GM19455 (cell line): ENCODE data around the gene PTH2.
"Not testable (repeated sequence)": the region's sequence is repeated elsewhere in the genome, so short reads cannot be mapped to it uniquely, and the experiment has no call there.

Source experiments
- ATAC-seq: cut with Tn5 transposase; IDR thresholded peaks from one replicate; pipeline ENCODE4 v1.9.1; 2021; ENCODE audit not compliant: unreplicated experiment

The PTH2 gene

DNA sequence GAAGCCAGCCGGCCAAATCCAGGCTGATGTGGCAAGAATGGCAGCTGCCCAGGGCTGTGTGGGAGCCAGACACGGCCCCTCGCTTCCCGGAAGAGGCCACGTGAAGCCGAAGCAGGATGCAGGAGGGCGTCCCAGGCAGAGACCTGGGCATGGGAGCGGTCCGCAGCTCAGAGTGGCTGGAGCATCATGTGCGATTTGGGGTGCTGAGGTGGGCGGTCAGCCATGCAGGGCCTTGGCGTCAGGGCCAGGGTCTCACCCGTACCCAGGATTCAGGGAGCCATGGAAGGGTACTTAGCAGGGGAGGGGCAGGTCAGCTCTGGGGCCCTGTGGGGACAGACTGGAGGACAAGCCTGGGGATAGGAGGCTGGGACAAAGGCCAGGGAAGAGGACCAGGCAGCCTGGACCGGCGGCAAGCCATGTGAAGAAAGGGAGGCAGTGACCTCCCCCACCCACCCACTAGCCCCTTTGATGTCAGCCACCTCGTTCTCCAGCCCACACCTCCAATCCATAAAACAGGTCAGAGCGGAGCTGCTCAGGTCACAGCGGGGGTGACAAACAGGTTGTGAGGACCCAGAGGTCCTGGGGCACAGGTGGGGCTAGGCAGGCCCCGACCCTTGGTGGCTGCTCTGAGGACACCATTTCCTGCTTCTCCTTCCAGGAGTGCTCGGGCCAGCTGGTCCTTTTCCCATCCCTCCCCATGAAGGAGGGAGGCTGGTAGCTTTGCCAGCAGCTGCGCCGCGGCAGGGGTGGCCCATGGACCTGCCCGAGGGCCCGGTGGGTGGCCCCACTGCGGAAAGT is 32.9 kb downstream of the PTH2 start:
- ATAC-seq = no peak

DNA sequence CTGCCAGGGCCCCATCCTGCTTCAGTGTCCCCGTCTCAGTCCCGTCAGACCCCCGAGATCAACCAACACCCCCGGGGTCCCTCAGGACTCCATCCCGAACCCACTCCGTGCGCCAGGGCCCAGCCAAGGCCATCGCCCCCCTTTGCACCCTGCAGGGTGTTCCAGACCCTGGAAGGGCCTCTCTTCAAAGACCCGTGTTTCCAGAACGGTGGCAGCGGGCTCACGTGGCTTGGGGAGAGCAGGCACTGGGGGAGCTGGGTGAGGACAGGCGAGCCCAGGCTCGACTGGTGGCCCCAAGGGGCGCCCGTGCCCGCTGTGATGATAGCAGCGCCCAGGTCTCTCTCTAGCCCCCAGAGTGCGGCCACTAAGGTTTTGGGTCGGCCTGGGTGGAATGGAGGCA is 33.8 kb downstream of the PTH2 start:
- ATAC-seq = no peak

DNA sequence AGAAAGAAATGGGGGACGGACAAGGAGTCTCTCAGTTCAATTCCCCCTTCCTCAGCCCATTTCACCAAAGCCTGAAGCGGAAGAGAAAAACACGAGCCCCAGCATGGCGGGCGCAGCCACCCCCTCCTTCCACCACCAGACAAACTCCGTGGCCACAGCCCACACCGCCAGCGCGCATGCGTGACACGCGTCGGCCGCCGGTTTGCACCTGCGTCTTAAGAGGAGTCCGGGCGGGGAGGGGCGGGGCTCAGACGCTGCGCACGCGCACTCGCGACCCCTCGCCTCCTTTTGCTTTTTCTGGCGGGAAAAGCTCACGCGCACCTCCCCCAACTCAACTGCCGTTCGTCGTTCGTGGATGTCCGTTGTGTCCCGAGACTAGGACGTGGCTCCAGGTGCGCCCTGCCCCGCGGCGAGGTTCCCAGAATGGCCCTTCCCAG is 35.3 kb downstream of the PTH2 start, which contains the start of gene KASH5:
KASH5 (plus strand) TSS at position 314 of the 437 bp plus-strand sequence. CDS start 2,635 bp downstream, outside the sequence.
- ATAC-seq = no peak

DNA sequence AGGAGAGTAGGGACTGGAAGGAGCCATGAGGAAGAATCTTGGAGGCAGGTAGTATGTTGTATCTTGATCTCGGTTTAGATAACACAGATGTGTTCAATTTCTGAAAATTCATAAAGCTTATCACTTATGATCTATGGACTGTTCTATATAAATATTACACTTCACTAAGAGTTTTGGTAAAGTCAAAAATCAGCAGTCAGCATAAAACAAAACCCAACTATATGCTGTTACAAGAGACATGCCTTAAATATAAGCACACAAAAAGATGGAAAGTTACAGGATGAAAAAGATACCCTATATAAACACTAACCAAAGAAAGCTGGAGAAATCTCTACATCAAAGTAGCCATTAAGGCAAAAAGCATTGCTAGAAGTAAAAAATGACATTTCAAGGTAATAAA is 39.6 kb downstream of the PTH2 start:
- ATAC-seq = no peak

DNA sequence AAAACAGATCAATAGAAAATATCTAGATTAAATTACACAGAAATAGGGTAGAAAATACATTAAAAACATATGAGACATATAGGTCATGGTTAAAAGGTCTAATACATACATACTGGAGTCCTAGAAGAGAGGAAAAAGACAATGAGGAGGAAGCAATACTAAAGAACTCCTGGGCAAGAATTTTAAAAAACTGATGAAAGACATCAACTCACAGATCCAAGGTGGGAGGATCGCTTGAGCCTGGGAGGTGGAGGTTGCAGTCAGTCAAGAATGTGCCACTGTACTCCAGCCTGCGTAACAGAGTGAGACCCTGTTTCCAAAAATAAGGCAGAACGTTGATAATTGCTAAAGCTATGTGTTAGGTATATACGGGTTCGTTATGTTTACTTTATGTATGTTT is 40.6 kb downstream of the PTH2 start:
- no peak for ATAC-seq

DNA sequence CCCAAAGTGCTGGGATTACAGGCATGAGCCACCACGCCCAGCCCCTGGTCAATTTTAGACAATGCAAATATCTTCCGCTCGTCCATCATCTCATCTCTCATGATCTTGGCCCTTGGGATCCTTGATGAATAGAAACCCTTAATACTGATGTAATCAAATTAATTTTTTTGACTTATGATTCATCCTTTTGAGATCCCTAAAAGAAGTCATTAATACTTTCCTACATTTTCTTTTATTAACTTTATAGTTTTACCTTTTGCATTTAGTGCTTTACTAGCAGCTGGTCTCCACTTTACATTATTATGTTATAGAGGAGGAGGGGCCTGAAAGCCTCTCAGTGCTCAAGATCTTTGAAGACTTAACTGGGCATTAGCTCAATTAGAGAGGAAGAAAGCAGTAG is 42.9 kb downstream of the PTH2 start:
- ATAC-seq = no peak

DNA sequence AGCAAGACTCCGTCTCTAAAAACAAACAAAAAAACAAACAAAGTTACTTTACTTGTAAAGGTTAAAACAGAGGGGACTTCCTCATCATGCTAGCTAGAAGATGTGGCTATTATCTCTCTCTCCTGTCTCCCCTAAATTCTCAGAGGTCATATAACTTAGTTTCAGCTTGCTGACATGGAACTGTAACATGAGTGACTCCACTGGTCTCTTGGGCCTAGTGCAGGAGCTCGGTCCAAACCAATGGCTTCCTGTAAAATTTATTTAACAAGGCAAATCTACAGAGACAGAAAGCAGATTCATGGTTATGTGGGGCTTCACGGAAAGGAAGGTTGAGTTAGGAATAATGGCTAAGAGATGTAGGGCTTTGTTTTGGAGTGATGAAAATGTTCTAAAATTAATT is 44.7 kb downstream of the PTH2 start:
- no peak for ATAC-seq

DNA sequence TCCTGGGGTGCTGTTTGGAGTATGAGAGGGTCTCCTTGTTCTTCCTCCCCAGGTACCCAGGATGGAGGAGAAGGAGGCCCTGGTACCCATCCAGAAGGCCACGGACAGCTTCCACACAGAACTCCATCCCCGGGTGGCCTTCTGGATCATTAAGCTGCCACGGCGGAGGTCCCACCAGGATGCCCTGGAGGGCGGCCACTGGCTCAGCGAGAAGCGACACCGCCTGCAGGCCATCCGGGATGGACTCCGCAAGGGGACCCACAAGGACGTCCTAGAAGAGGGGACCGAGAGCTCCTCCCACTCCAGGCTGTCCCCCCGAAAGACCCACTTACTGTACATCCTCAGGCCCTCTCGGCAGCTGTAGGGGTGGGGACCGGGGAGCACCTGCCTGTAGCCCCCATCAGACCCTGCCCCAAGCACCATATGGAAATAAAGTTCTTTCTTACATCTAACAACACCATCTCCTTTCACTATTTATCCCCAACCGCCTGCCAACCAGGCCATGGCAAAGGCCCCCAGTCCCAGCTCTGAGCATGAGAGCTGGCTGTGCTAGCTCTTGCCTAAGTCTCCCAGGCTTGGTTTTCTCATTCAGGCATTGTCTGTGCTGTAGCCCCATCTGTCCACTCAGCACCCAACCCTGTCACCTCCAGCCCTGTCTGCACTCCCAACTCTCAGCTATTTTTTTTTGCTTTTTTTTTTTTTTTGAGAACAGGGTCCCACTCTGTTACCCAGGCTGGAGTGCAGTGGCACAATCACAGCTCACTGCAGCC is 48.4 kb downstream of the PTH2 start:
- ATAC-seq = no peak

DNA sequence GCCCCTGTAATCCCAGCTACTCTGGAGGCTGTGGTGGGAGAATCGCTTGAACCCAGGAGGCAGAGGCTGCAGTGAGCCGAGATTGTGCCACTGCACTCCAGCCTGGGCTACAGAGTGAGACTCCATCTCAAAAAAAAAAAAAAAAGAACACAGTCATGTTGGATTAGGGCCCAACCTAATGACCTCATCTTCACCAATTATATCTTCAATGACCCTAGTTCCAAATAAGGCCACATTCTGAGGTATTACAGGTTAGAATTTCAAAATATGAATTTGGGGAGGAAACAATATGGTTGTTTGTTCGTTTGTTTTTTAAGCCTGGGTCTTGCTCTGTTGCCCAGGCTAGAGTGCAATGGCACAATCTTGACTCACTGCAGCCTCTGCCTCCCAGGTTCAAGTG is 50.1 kb downstream of the PTH2 start:
- ATAC-seq = not testable (repeated sequence)
